ENCODE data around the gene SLC10A7.

The SLC10A7 gene

DNA sequence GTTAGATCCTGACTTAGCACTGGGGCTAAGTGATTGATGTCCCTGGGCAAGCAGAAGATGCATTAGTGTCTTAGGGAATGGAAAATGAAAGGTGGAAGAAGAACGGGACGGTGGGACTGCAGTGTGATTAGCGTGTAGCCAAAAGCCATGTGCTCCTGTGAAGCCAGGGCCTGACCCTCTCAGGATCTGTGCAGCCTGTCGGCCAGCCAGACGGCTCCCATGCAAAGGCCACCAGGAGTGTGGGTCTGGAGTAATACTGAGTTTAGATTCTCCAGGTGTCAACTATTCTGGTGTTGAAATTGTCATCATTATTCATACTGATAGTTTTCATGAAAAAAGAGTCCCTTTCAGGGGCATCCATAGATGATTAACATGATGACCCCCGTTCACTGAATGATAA lies 275.4 kb downstream of the SLC10A7 start:
- DNase-seq = no peak

DNA sequence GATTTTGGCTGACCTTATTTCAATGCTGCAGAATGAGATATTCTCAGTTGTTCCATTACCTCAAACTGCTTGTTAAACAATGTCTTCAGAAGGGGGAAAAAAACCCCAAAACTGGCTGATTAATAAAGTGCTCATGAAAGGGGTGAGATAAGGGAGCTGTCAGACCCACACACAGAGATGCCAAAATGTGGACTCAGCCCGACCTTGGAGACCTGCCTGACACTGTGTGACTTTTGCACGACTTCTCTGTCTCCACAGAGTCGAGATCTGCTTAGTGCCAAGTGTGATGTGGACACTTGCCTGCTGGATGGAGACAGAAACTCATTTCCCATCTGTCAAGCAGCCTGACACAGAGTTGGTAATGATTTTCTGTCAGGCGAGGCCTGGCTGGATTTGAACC lies 275.9 kb downstream of the SLC10A7 start:
- no peak for DNase-seq

DNA sequence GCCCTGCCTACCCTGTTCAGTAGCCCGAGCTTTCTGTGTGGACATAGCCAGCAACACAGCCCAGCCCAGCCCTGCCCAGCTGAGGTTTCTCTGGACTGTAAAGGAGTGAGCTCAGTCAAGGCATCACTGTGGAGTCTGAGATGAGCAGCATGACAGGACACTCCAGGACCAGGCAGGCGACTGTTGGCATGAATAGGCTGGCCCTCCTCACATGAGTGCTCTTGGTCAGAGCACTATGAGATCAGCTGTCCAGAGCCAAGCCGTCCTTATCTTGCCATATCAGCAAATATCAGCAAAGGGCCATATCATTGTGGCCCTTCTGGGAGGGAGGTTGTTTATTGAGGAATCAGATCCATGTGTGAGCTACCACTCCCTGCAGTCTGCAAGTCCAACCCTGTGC lies 276.5 kb downstream of the SLC10A7 start:
- no peak for DNase-seq

DNA sequence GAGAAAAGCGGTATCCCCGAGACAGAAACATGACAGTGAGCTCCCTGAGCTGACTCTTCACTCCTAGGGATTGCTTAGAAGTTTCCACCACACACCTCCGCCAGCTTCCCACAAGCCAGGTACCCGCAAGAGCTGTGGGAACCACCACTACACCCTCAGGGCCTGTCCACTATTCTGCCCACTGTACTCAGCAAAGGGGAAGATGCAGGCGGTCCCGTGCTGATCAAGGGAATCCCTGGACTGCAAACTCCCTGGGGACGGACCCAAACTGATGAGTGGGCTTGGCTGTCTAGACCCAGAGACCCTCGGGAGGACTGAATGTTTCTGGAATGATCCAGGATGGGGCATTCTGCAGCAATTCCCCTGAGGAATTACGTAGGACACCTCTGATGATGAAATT lies 277.2 kb downstream of the SLC10A7 start:
- DNase-seq = no peak

DNA sequence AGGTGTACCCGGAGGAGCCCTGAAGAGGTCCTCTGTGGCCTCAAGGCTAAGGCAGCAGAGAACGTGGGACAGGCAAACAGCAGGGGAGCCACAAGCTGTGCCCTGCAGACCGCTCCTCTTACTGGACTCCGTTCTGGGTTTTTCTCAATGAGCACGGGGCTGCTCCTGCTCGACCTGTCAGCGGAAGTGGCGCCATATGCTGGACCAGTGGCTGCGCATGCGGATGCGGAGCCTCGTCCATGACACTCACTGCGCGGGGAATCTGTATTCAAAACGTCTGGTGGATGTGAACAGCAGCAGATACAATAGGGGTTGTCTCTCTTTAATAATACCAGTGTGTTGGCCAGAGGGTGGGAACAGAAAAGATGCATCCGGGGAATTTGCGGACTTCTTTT lies 277.9 kb downstream of the SLC10A7 start:
- DNase-seq = no peak

DNA sequence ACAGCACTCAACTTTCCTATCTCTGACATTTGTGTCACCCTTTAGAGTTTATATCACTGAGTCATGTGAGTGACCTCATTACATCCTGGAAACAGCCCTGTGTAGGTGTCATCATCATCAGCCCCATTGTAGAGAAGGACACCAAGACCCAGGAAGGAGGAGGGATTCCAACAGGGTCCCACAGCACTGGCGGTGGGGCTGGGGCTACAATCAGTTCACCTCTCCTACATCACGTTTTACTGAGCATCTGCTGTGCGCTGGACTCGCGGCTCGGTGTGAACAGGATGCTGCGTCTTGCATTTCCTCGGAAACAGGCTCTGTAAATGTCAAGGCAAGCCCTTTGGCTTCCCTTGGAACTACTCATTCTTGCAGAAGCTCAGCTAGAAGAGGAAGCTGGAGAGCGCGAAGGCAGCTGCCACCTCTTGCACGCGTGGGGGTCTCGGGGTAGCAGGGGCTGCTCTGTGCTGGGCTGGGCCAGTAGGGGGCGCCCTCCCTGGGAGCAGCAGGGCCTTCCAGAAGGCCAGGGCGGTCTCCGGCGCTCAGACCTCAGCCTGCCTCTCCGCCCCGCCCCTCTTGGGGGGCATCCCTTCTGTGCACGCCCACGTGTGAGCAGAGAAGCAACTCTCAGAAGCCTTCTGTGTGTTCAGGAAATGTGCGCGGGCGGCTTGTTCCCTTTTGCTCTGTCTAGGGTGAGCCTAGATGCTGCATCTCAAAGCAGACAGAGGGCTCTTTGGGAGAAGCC lies 278.4 kb downstream of the SLC10A7 start:
- DNase-seq = peak; percentile 50

DNA sequence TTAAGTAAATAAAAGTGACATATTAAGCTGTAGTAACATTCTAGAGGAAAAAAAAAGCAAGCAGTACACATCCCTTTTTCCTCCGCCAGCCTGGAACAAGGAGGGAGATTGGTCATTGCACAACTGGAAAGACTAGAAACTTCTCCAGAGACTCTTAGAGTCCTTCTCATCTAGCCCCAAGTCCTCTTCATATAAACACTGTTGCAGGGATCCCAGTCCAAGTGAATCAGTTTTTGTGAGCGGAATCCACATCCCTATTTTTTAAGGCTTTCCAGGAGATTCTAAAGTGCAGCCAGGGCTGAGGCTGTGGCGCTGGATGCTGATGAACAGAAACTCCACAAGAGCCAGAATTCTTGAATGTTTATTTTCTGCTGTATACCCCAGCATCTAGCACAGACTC lies 283.6 kb downstream of the SLC10A7 start:
- no peak for DNase-seq

DNA sequence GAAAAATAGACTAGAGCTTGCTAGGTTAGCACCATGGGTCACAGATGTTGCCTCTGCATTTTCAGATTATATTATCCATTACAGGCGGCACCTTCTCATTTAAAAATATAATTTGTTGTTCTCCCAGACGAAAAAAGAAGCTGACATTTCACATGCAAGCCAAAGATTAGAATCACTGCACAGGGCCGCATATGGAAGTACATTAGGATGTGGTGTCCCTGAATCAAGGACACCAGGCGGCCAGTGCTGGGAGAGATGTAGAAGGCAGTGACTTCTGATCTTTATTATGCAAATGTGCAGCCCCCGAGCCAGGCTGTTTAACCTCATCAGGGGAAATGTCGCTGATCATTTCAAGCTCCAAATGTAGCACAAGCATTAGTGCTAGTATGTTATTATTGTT lies 284.6 kb downstream of the SLC10A7 start:
- DNase-seq = no peak

DNA sequence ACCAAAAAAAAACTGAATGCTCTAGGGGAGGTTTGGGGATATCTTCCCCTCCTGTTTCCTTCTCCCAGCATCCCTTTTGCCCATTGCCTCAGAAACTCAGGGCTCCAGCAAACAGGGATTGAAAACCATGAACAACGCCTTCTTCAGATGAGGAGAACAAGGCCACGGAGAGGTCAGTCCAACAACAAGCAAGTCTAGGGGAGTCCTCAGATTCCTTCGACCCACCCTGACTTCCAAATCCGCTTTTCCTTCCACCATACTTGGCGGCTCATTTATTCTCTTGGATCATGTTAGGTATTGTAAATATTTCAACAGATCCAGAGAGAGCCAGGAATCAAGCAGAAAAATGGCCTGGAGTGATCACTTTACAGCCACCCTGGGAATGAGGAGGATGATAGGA lies 285.5 kb downstream of the SLC10A7 start:
- no peak for DNase-seq

DNA sequence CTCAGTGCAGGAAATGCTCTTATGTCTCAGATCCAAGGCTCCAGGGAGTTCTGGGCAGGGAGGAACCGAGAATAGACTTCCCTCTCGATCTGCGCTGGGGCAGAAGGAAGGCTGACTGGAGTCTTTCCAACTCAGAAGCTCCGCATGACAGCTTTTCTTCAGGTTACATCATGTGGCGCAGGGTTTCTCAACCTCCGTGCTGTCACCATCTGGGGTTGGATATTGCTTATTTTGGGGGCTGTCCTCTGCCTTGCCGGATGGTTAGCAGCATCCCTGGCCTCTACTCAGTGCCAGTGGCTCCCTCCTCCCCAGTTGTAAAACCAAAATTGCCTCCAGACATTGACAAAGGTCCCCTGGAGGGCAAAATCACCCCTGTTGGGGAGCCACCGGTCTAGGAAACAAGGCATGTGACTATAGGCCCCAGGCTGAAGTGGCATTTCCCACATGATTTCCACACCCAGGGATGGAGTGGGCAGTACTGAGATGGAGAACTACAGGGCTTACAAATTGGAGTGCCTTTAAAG lies 286.0 kb downstream of the SLC10A7 start:
- DNase-seq = no peak

DNA sequence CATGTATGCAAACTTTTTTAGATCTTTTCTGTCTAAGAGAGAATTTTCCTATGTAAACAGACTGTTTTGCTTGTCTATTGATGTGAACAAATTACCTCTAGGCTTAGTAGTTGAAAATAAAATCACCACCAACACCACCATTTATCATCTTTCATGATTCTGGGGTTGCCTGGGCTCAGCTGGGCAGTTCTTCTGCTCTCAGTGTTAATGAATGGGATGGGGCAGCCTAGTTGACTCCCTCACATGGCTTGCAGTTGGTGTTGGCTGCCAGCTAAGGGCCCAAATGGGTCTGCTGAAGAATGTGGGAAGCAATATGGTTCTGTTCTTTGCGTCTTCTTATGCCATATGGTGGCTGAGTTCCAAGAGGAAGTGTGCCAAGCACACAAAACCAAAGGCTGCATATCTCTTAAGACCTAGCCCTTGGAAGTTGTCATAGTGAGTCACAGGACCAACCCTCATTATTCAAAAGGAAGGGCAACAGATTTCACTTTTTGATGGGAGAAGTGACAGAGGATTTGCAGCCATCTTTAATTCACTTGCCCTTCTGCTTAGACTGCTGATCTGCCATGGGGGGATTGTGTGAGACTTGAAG lies 289.5 kb downstream of the SLC10A7 start:
- no peak for DNase-seq

DNA sequence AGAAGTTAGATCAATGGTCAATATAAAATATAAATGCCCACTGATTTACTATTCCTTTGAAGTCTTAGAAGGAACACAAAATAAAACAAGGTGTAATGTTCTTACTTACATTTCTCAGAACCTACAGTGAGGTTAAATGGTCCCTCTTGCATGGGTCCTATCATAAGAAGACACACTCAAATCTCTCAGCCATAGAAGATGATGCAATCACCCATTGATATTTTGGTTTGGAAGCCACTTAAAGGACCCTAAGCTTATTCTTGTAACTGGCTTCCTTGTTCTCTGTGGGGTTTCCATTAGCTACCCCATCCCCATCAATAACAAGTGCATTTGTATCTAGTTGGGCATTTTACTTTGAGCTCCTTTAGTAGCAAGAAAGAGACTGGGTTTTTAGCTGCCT lies 292.3 kb downstream of the SLC10A7 start:
- no peak for DNase-seq

DNA sequence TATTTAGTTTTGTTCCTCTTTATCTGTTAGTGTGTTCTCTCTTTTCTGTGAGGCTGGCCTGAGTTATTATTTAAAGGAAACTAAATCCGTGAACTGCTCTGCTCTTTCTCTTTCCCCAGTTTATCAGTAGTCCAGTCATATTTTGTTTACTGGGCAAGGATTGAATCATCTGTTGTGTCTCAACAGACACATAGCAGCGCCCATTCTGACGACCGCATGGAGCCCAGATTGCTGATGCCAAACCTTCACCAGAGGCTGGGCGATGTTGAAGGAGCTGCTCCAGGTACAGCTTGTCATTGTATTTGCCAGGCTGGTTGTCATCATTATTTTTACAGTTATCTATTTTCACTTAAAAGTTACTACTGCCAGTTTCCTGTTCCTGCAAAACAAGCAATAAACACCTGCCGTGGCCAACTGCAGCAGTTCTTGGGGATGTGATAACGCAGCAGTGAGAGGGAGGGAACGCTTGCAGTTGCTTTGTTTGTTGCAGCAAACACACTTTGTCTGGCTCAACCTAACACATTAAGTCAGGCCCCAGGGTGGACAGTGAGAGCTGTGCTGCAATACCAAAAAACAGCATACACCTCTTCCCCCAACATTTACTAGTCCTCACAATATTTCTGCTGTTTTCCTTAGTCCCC lies 297.3 kb downstream of the SLC10A7 start:
- DNase-seq = no peak

DNA sequence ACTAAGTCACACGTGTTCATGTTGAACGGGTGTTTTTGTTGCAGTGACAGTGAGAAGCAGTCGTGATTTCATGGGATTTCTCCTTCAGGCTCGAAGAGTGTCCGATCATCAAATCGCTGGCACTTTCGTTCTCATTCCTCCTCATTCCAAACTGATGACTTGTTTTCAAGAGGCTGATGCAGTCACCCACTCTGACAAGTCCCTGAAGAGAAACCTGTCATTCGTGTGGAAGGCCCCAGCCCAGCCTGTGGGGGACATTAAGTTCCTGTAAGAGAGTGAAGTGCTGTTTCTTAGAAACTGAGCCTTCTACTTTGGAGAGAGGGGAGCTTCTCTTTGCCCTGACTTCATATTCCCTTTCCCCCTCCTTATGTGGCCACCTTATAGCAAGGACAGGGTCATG lies 299.4 kb downstream of the SLC10A7 start:
- DNase-seq = no peak

DNA sequence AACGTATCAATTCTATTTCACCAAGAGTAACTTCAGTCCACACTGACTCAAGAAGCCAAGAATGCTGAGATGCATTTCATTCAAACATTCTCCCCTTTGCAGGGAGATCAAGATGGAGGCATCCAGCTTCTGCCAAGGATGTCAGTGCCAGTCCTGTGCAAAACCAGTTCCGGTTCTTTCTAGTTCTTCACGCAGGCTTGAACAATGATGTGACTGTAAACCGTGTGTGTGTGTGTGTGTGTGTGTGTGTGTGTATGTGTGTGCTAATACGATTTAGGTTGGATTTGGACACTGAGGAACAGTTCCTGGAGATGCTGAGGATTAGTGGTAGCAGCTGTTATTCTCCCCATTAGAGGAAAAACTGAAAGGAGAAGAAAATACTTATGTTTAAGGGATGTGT lies 307.5 kb downstream of the SLC10A7 start, which contains the start of gene REELD1:
Gene REELD1, plus strand, starts transcription at position 301 of the 400 bp plus-strand sequence. CDS start 2,415 bp downstream, outside the sequence.
- DNase-seq = no peak

DNA sequence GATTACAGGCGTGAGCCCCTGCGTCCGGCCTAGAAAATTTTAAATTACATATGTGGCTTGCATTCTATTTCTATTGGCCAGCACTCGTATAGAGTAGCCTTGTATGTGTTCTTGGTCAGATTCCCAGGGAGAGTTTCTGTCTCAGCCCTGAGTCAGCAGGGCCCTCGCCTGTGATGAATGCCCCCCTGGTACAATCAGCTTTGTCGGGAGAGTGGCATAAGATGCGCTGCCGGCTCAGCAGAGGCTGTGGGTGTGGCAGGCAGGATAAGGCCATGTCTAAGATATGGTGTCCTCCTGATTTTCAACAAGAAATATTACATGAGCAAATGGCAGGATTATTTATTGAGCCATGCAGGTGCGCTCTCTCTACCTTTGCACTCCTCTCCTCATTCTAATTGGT lies 309.0 kb downstream of the SLC10A7 start:
- no peak for DNase-seq

DNA sequence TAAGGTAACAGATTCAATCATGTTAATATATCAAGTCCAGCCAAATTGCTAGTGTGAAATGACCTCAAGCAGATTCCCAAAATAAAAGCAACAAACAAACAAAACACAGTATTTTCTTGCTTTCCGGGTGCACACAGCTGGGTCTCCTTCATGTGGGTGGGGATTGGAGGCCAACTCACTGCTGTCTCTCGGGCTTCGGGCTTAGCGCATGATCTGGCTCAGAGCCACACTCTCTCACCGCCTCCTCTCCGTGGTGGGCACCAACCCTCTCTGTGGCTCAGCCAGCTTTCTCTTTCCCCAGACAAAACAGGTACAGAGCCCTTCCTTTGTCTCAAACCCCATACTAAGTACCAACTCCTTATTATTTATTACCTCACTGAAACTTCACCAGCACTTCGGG lies 310.3 kb downstream of the SLC10A7 start:
- no peak for DNase-seq

DNA sequence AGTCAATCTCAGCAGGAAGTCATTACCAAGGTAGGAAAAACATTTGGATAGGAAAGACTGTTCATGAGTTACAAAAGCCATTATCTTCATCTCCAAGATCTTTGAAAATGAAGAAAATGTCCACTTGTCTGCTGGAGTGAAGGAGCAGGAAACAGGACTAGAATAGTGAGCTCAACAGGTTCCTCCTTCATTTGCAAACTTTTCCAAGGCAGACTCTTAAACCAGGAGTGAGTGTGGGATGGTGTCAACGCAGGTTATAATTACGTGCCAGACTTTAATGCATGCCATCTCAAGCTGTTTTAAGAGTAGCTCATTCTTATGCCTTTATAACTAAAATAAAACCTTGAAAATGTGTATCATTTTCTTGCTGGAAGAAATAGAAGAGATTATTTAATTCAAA lies 310.9 kb downstream of the SLC10A7 start:
- DNase-seq = no peak

DNA sequence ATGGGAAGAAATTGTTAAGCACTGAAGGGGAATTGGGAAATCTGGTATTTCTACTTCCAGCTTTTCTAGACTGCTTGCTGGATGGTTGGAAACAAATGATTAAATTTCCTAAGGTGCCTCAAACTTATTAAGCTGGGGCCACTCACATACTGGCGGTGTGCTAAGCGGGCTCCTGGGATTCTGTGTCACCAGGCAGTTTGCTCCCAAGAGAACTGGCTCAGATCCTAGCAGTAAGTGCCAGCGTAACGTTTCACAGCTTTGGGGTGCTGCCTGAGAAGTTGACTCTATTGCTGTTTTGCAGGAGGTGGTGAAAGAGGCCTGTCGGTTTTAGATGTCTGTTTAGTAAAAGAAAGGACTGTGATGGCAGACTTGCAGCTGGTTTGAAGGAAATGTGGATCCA lies 314.3 kb downstream of the SLC10A7 start:
- DNase-seq = no peak

All from activated T-cell treated with anti-CD3 and anti-CD28 coated beads for 4 hours (primary cell).